Calu3 (cell line): Measurements from ENCODE around the gene C6. TPM values are rescaled to one million over a fixed set of nuclear protein-coding genes. Genes with fewer than 3 reads are reported as not detected.

Experiments
- BruUV-seq: library from RNA; stranded (reverse); fragments of 400-500 nt; replicated peaks from 2 replicates; lab custom pipeline; 2021; lab: Mats Ljungman, UMichigan
- CTCF ChIA-PET: fragments of 300-600 bp; sonication (Branson Sonifier 250); formaldehyde crosslinking; loops from one replicate; lab custom pipeline; 2022; ENCODE audit warnings: antibody characterized with exemption; lab: Charles Lee
- DNase-seq: peaks from one replicate; pipeline ENCODE4 v3.0.0; 2022
- H3K27ac Mint-ChIP-seq: one replicate; pipeline ENCODE4 v1.8.0; 2022; ENCODE audit warnings: mixed read lengths; ENCODE audit not compliant: unreplicated experiment
- H3K27me3 Mint-ChIP-seq: one replicate; pipeline ENCODE4 v1.8.0; 2022; ENCODE audit warnings: mixed read lengths; ENCODE audit not compliant: unreplicated experiment
- H3K36me3 Mint-ChIP-seq: one replicate; pipeline ENCODE4 v1.8.0; 2022; ENCODE audit warnings: mild to moderate bottlenecking, moderate library complexity, mixed read lengths; ENCODE audit not compliant: insufficient read depth, unreplicated experiment
- H3K4me1 Mint-ChIP-seq: one replicate; pipeline ENCODE4 v1.8.0; 2022; ENCODE audit warnings: mild to moderate bottlenecking, low read depth, mixed read lengths; ENCODE audit not compliant: unreplicated experiment
- H3K4me3 Mint-ChIP-seq: one replicate; pipeline ENCODE4 v1.8.0; 2022; ENCODE audit warnings: mild to moderate bottlenecking, low read depth, moderate library complexity, mixed read lengths; ENCODE audit not compliant: unreplicated experiment
- H3K9me3 Mint-ChIP-seq: one replicate; pipeline ENCODE4 v1.8.0; 2022; ENCODE audit warnings: low read depth, mixed read lengths; ENCODE audit not compliant: unreplicated experiment
- CTCF ChIP-seq: fragments of 200-600 bp; IDR thresholded peaks from one replicate; pipeline ENCODE4 v1.8.0; 2022; ENCODE audit warnings: antibody characterized with exemption; ENCODE audit not compliant: unreplicated experiment
- intact Hi-C: fragments of 100-400 bp; cut with micrococcal nuclease; formaldehyde crosslinking; loops from one replicate; pipeline ENCODE4 v1.10.0; 2022; ENCODE audit not compliant: unreplicated experiment
- total RNA-seq: library from RNA; stranded (reverse); gene quantifications from 2 replicates; pipeline ENCODE4 v1.2.3, GENCODE V29; 2022

C6 gene
- total RNA-seq, 1 experiment from 2014 or later = not detected

- CTCF ChIA-PET = no interaction called here
Observed at GRCh38 chr5:41161271-41161670, 52.1 kb downstream of the C6 start.

GRCh38 chr5:41157272-41157894, 55.9 kb downstream of the C6 start:
- Mint-ChIP-seq H3K9me3 (peaks cover 3% of the 10 kb centered on the region), H3K4me3 (no peak overlapping the region), H3K4me1 (peaks cover 9% of the 10 kb centered on the region), H3K27me3 (no peaks in the 10 kb centered on the region), H3K36me3 (no peaks in the 10 kb centered on the region), H3K27ac (no peak overlapping the region)
- intact Hi-C loops = no loop called here
- no peak for DNase-seq
- BruUV-seq = no TSS peak
- TF ChIP-seq CTCF = no peak
- CTCF ChIA-PET = no interaction called here

More at GRCh38 chr5:41161271-41161670, 52.1 kb downstream of the C6 start:
- peaks cover 15% of the 10 kb centered on the region for H3K27me3 Mint-ChIP-seq
- no peak for DNase-seq
- H3K27ac Mint-ChIP-seq = no peak overlapping the region
- no TSS peak for BruUV-seq
- intact Hi-C loops = no loop called here
- H3K4me3 Mint-ChIP-seq = no peak overlapping the region
- H3K4me1 Mint-ChIP-seq = peaks cover 3% of the 10 kb centered on the region
- no peak for TF ChIP-seq CTCF
- H3K9me3 Mint-ChIP-seq = no peaks in the 10 kb centered on the region
- no peaks in the 10 kb centered on the region for H3K36me3 Mint-ChIP-seq

- TF ChIP-seq CTCF = no peak
- no peaks in the 10 kb centered on the region for H3K27me3 Mint-ChIP-seq
- no peak for DNase-seq
- BruUV-seq = no TSS peak
- H3K4me1 Mint-ChIP-seq = peaks cover 9% of the 10 kb centered on the region
- CTCF ChIA-PET = no interaction called here
- no peaks in the 10 kb centered on the region for H3K36me3 Mint-ChIP-seq
- H3K9me3 Mint-ChIP-seq = peaks cover 3% of the 10 kb centered on the region
- H3K27ac Mint-ChIP-seq = no peak overlapping the region
- intact Hi-C loops = no loop called here
- no peak overlapping the region for H3K4me3 Mint-ChIP-seq
Observed at GRCh38 chr5:41156739-41157138, 56.6 kb downstream of the C6 start.

- no TSS peak for BruUV-seq
- H3K9me3 Mint-ChIP-seq = peaks cover 3% of the 10 kb centered on the region
- peaks cover 21% of the 10 kb centered on the region for H3K27me3 Mint-ChIP-seq
- intact Hi-C loops = no loop called here
- no peak for TF ChIP-seq CTCF
- no peak overlapping the region for H3K4me3 Mint-ChIP-seq
- CTCF ChIA-PET = no interaction called here
- no peak for DNase-seq
- no peaks in the 10 kb centered on the region for H3K36me3 Mint-ChIP-seq
- no peak overlapping the region for H3K27ac Mint-ChIP-seq
- peaks cover 9% of the 10 kb centered on the region for H3K4me1 Mint-ChIP-seq
Observed at GRCh38 chr5:41154491-41154890, 58.8 kb downstream of the C6 start.
